ENCODE results near the gene PAX2.

DNA sequence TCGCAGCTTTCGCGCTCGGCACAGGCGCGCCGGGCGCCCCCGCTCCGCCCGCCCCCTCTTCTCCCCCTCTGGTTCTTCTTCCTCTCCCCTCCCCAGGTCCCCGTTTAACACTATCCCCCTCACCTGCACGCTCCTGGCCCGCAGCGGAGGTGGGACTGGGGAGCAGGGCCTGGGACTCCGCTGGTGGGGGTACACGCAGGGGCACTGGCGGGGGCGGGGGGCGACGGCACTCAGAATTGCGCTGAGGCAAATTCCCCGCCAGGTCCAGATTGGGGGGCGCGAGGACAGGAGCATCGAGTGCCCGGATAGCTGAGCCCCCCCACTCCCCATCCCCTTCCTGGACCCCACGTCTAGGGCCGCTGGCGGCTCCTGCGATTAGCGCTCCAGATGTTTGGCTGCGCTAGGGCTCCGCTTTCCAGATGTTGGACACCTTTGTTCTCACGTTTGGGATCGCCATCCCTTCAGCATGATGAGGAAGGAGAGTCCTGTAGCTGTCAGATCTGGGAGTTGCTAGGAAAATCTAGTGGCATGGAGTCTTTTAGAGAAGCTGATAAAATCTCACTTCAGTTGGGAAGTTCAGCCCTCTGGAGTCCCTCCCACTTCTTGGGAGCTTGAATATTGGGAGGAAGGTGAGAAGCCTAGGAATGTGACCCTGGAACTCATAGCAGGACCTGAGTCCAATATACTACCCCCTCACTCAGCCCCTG lies 31.4 kb upstream of the PAX2 start:
- TF ChIP-seq BHLHE40 (IDR thresholded peaks at IDR 0.05; ENCODE audit: low read depth, low read length) (no peak), ZNF302 (CRISPR knock-in tag; IDR thresholded peaks at IDR 0.05) (no peak)

All from A549 (cell line).